Neural cell (in vitro differentiated cells): ENCODE data around the gene CRK.

Experiments used
- CTCF ChIP-seq: fragments of 450-650 bp; IDR thresholded peaks from 2 replicates; pipeline ENCODE4 v1.5.1; 2014; ENCODE audit warnings: antibody characterized with exemption, mild to moderate bottlenecking, moderate library complexity; ENCODE audit not compliant: poor library complexity, severe bottlenecking
- EZH2 ChIP-seq: fragments of 200-600, 300-800 bp; shearing (Covaris generic), sonication (generic); IDR thresholded peaks from 2 replicates; pipeline ENCODE4 v1.6.1; 2014; ENCODE audit warnings: antibody characterized with exemption, low read length, borderline replicate concordance, mild to moderate bottlenecking; ENCODE audit not compliant: insufficient read depth, poor library complexity, severe bottlenecking
- POLR2AphosphoS5 ChIP-seq: IDR thresholded peaks from 2 replicates; pipeline ENCODE4 v1.6.1; 2012

DNA sequence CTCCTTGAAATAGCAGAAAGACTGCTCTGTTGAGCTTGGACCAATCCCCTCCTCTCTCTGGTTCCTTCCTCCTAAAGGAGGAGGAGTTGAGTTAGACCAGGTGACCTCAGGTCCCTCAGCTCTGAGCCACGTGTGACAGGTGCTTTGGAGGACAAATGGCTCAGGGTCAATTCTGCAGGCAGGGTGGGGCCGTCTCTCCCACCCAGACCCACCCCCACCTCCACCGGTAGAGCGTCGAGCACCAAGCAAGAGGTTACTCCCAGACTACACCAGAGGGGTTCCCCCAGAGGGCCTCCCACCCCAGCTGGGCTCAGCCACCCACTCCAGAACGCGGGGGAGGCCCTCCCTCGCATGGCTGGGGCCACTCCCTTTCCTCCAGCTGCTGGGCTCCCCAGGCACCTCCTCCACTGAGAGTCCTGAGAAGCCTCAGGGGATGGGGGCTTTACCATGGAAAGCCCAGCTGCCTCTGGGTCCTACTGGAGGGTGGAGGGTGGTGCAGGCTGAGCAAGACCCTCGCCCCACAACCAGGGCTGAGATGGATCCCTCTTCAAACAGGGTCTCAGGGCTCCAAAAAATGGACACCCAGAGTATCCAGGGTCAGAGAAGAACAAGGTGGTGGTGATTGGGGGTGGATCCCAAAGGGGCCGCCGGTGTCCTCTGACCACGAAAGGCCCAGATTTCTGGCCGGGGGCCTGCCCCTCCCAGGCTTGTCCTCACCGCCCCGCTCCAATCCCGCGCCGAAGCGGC is 28.8 kb upstream of the CRK start:
- TF ChIP-seq EZH2 (no peak), CTCF (no peak), POLR2AphosphoS5 (no peak)
